ENCODE data around the gene EDARADD.

DNA sequence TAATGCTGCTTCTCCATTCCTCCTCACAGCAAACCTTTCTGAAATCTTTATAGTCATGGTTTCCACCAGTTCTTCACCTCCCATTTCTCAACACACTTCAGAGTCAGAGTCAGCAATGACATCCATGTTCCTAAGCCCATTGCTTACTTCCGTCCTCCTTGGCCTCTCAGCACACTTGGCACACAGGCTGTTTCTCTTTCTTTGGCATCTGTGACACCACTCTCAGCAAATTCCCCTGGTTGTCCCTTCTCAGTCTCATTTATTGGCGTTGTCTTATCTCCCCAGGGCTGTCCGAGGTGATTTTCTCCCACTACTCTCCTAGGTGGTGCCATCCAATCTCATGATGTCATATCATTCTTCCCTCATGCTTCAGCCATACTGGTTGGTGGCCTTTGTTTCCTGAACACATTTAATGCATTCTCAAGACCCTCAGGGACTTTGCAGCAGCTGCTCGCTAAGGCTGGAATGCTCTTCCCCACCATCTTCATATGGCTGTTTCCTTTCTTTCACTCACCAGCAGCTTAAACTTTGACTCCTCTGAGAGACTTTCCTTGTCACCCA lies 126.4 kb downstream of the EDARADD start:
- TF ChIP-seq, protein P1, sequence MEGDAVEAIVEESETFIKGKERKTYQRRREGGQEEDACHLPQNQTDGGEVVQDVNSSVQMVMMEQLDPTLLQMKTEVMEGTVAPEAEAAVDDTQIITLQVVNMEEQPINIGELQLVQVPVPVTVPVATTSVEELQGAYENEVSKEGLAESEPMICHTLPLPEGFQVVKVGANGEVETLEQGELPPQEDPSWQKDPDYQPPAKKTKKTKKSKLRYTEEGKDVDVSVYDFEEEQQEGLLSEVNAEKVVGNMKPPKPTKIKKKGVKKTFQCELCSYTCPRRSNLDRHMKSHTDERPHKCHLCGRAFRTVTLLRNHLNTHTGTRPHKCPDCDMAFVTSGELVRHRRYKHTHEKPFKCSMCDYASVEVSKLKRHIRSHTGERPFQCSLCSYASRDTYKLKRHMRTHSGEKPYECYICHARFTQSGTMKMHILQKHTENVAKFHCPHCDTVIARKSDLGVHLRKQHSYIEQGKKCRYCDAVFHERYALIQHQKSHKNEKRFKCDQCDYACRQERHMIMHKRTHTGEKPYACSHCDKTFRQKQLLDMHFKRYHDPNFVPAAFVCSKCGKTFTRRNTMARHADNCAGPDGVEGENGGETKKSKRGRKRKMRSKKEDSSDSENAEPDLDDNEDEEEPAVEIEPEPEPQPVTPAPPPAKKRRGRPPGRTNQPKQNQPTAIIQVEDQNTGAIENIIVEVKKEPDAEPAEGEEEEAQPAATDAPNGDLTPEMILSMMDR (IDR thresholded peaks at IDR 0.05) = no peak
- TF ChIP-seq POLR2A (IDR thresholded peaks at IDR 0.05) = no peak
- no peak for TF ChIP-seq EP300 (IDR thresholded peaks at IDR 0.05)
- TF ChIP-seq POLR2AphosphoS5 (IDR thresholded peaks at IDR 0.05) = no peak

Measured in gastroesophageal sphincter (tissue), 3 donors.